Liver (tissue), 3 donors: ENCODE data around the gene GRIA1.

ENCODE experiments used
- ATF3 ChIP-seq: IDR thresholded peaks from 2 replicates; pipeline ENCODE4 v1.6.1; 2016; ENCODE audit warnings: antibody characterized with exemption
- EGR1 ChIP-seq, 2 donors: IDR thresholded peaks; 2 replicates each; pipeline ENCODE4 v1.6.1; 2016 to 2018; ENCODE audit warnings: antibody characterized with exemption in 2 of 2, low read depth in 2 of 2
- GABPA ChIP-seq, 2 donors: IDR thresholded peaks in 1 of 2; conservative IDR thresholded peaks in 1 of 2; 2 replicates each; pipeline ENCODE4 v1.6.1; 2016; ENCODE audit warnings: antibody characterized with exemption in 2 of 2, mild to moderate bottlenecking in 1 of 2, moderate library complexity in 1 of 2
- RAD21 ChIP-seq, 2 donors: IDR thresholded peaks; 2 replicates each; pipeline ENCODE4 v1.6.1; 2016; ENCODE audit warnings: antibody characterized with exemption in 2 of 2, mild to moderate bottlenecking in 2 of 2
- RXRA ChIP-seq, 2 donors: IDR thresholded peaks; 2 replicates each; pipeline ENCODE4 v1.6.1; 2017 to 2018; ENCODE audit warnings: antibody characterized with exemption in 2 of 2, mild to moderate bottlenecking in 1 of 2
- SP1 ChIP-seq: IDR thresholded peaks from 2 replicates; pipeline ENCODE4 v1.6.1; 2018; ENCODE audit warnings: antibody characterized with exemption, mild to moderate bottlenecking
- TAF1 ChIP-seq: conservative IDR thresholded peaks from 2 replicates; pipeline ENCODE4 v1.6.1; 2016; ENCODE audit warnings: antibody characterized with exemption, mild to moderate bottlenecking
- YY1 ChIP-seq: IDR thresholded peaks from 2 replicates; pipeline ENCODE4 v1.6.1; 2016; ENCODE audit warnings: antibody characterized with exemption, mild to moderate bottlenecking
- TF ChIP-seq, protein P1 (sequence below): fragments of 150-350 bp; IDR thresholded peaks from 2 replicates; pipeline ENCODE4 v1.5.1; 2017; ENCODE audit warnings: improper control_type of control experiment, low read depth, low read length; ENCODE audit not compliant: missing input control
- TF ChIP-seq, protein P2 (sequence below): IDR thresholded peaks from 2 replicates; pipeline ENCODE4 v1.6.1; 2016; ENCODE audit warnings: antibody characterized with exemption, mild to moderate bottlenecking
- TF ChIP-seq, protein P3 (sequence below): IDR thresholded peaks from 2 replicates; pipeline ENCODE4 v1.6.1; 2016; ENCODE audit warnings: antibody characterized with exemption
- donor health status: healthy.
- donor health status: healthy.

- no peak for TF ChIP-seq YY1
- TF ChIP-seq, protein P1, sequence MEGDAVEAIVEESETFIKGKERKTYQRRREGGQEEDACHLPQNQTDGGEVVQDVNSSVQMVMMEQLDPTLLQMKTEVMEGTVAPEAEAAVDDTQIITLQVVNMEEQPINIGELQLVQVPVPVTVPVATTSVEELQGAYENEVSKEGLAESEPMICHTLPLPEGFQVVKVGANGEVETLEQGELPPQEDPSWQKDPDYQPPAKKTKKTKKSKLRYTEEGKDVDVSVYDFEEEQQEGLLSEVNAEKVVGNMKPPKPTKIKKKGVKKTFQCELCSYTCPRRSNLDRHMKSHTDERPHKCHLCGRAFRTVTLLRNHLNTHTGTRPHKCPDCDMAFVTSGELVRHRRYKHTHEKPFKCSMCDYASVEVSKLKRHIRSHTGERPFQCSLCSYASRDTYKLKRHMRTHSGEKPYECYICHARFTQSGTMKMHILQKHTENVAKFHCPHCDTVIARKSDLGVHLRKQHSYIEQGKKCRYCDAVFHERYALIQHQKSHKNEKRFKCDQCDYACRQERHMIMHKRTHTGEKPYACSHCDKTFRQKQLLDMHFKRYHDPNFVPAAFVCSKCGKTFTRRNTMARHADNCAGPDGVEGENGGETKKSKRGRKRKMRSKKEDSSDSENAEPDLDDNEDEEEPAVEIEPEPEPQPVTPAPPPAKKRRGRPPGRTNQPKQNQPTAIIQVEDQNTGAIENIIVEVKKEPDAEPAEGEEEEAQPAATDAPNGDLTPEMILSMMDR: no peak
- no peak for TF ChIP-seq EGR1 (IDR thresholded peaks at IDR 0.05; ENCODE audit: low read depth in 2 of 2)
- no peak for TF ChIP-seq ATF3
- no peak for TF ChIP-seq SP1
- TF ChIP-seq, protein P2, sequence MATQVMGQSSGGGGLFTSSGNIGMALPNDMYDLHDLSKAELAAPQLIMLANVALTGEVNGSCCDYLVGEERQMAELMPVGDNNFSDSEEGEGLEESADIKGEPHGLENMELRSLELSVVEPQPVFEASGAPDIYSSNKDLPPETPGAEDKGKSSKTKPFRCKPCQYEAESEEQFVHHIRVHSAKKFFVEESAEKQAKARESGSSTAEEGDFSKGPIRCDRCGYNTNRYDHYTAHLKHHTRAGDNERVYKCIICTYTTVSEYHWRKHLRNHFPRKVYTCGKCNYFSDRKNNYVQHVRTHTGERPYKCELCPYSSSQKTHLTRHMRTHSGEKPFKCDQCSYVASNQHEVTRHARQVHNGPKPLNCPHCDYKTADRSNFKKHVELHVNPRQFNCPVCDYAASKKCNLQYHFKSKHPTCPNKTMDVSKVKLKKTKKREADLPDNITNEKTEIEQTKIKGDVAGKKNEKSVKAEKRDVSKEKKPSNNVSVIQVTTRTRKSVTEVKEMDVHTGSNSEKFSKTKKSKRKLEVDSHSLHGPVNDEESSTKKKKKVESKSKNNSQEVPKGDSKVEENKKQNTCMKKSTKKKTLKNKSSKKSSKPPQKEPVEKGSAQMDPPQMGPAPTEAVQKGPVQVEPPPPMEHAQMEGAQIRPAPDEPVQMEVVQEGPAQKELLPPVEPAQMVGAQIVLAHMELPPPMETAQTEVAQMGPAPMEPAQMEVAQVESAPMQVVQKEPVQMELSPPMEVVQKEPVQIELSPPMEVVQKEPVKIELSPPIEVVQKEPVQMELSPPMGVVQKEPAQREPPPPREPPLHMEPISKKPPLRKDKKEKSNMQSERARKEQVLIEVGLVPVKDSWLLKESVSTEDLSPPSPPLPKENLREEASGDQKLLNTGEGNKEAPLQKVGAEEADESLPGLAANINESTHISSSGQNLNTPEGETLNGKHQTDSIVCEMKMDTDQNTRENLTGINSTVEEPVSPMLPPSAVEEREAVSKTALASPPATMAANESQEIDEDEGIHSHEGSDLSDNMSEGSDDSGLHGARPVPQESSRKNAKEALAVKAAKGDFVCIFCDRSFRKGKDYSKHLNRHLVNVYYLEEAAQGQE: no peak
- no peak for TF ChIP-seq RAD21 (IDR thresholded peaks at IDR 0.05)
- no peak for TF ChIP-seq TAF1
- no peak for TF ChIP-seq GABPA (IDR thresholded peaks at IDR 0.05 in 1 of 2, conservative IDR thresholded peaks at IDR 0.05 in 1 of 2)
- no peak for TF ChIP-seq RXRA (IDR thresholded peaks at IDR 0.05)
- TF ChIP-seq, protein P3, sequence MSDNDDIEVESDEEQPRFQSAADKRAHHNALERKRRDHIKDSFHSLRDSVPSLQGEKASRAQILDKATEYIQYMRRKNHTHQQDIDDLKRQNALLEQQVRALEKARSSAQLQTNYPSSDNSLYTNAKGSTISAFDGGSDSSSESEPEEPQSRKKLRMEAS: no peak
These were observed 170.4 kb downstream of the GRIA1 start for GRCh38 chr5:153660919-153661318.
